Activated CD8-positive, alpha-beta memory T cell treated with anti-CD3 and anti-CD28 coated beads, Interleukin-2, amount 50 U/mL, for 24 hours (primary cell): ENCODE results near the gene C14orf180.

Experiments
- DNase-seq: peaks from one replicate; pipeline ENCODE4 v3.0.0-alpha.2; 2020; ENCODE audit errors: extremely low read depth

C14orf180 gene

GRCh38 chr14:104579507-104579906 lies at the start of gene C14orf180:
Gene C14orf180 (plus strand): TSS chr14:104579764. CDS start chr14:104586431, 6,667 bp downstream.
- no peak for DNase-seq

- no peak for DNase-seq
Observed at GRCh38 chr14:104530646-104531045, 48.9 kb upstream of the C14orf180 start.

GRCh38 chr14:104531421-104532190 lies 48.0 kb upstream of the C14orf180 start:
- no peak for DNase-seq

GRCh38 chr14:104532191-104532555 lies 47.4 kb upstream of the C14orf180 start:
- no peak for DNase-seq

- DNase-seq: no peak
Observed at GRCh38 chr14:104534036-104534435, 45.5 kb upstream of the C14orf180 start.

- no peak for DNase-seq
Observed at GRCh38 chr14:104536942-104537612, 42.5 kb upstream of the C14orf180 start.

- no peak for DNase-seq
Observed at GRCh38 chr14:104537613-104537988, 42.0 kb upstream of the C14orf180 start.

- DNase-seq: no peak
Observed at GRCh38 chr14:104541905-104542465, 37.6 kb upstream of the C14orf180 start.

- no peak for DNase-seq
Observed at GRCh38 chr14:104542871-104543830, 36.4 kb upstream of the C14orf180 start.

GRCh38 chr14:104544362-104544961 lies 35.1 kb upstream of the C14orf180 start:
- no peak for DNase-seq

- no peak for DNase-seq
Observed at GRCh38 chr14:104545151-104545941, 34.2 kb upstream of the C14orf180 start.

- DNase-seq: no peak
Observed at GRCh38 chr14:104545942-104546501, 33.5 kb upstream of the C14orf180 start.

- DNase-seq: no peak
Observed at GRCh38 chr14:104546591-104547309, 32.8 kb upstream of the C14orf180 start.

GRCh38 chr14:104547310-104547997 lies 32.1 kb upstream of the C14orf180 start:
- DNase-seq: no peak

GRCh38 chr14:104547998-104548700 lies 31.4 kb upstream of the C14orf180 start:
- no peak for DNase-seq

- no peak for DNase-seq
Observed at GRCh38 chr14:104548802-104549535, 30.6 kb upstream of the C14orf180 start.

- DNase-seq: no peak
Observed at GRCh38 chr14:104549536-104550339, 29.8 kb upstream of the C14orf180 start.
